ENCODE measurements around the gene LOXL1. TPM values are rescaled to one million over a fixed set of nuclear protein-coding genes. Genes with fewer than 3 reads are reported as not detected.

LOXL1 gene
- total RNA-seq, 1 donor from 2014 or later = 0.20 TPM

GRCh38 chr15:73921254-73921925 is 4.9 kb upstream of the LOXL1 start:
- DNase-seq (ENCODE audit: low read depth in 2 of 2) = peak in 1 of 2 donors; percentile 21

- no peak for DNase-seq (ENCODE audit: low read depth in 2 of 2)
Observed at GRCh38 chr15:73922186-73923151, 3.8 kb upstream of the LOXL1 start.

- DNase-seq (ENCODE audit: low read depth in 2 of 2) = no peak
Observed at GRCh38 chr15:73923156-73923487, 3.1 kb upstream of the LOXL1 start.

- DNase-seq (ENCODE audit: low read depth in 2 of 2) = no peak
Observed at GRCh38 chr15:73923488-73924164, 2.6 kb upstream of the LOXL1 start.

- peak; percentile 54 to 82 for DNase-seq (ENCODE audit: low read depth in 2 of 2)
Observed at GRCh38 chr15:73924171-73924921, 1.9 kb upstream of the LOXL1 start.

GRCh38 chr15:73925848-73926218 is 429 bp upstream of the LOXL1 start:
- no peak for DNase-seq (ENCODE audit: low read depth in 2 of 2)

GRCh38 chr15:73927003-73927475 is 777 bp downstream of the LOXL1 start:
- no peak for DNase-seq (ENCODE audit: low read depth in 2 of 2)

GRCh38 chr15:73927476-73928240 is 1.4 kb downstream of the LOXL1 start:
- peak; percentile 27 to 51 for DNase-seq (ENCODE audit: low read depth in 2 of 2)

GRCh38 chr15:73928241-73928579 is 1.9 kb downstream of the LOXL1 start:
- DNase-seq (ENCODE audit: low read depth in 2 of 2) = no peak

- DNase-seq (ENCODE audit: low read depth in 2 of 2) = no peak
Observed at GRCh38 chr15:73928971-73929627, 2.8 kb downstream of the LOXL1 start.

GRCh38 chr15:73930371-73930770 is 4.1 kb downstream of the LOXL1 start:
- no peak for DNase-seq (ENCODE audit: low read depth in 2 of 2)

GRCh38 chr15:73930790-73931281 is 4.6 kb downstream of the LOXL1 start:
- no peak for DNase-seq (ENCODE audit: low read depth in 2 of 2)

GRCh38 chr15:73931441-73931840 is 5.2 kb downstream of the LOXL1 start:
- no peak for DNase-seq (ENCODE audit: low read depth in 2 of 2)

- DNase-seq (ENCODE audit: low read depth in 2 of 2) = peak in 1 of 2 donors; percentile 47
Observed at GRCh38 chr15:73932381-73933191, 6.3 kb downstream of the LOXL1 start.

- DNase-seq (ENCODE audit: low read depth in 2 of 2) = no peak
Observed at GRCh38 chr15:73934281-73934680, 8.0 kb downstream of the LOXL1 start.

- no peak for DNase-seq (ENCODE audit: low read depth in 2 of 2)
Observed at GRCh38 chr15:73935547-73935946, 9.3 kb downstream of the LOXL1 start.

GRCh38 chr15:73936181-73936580 is 9.9 kb downstream of the LOXL1 start:
- peak; percentile 25 to 31 for DNase-seq (ENCODE audit: low read depth in 2 of 2)

GRCh38 chr15:73936588-73937290 is 10.5 kb downstream of the LOXL1 start:
- DNase-seq (ENCODE audit: low read depth in 2 of 2) = peak in 1 of 2 donors; percentile 36
